Lower leg skin (tissue), 4 donors: ENCODE results near the gene DAD1. TPM values are rescaled to one million over a fixed set of nuclear protein-coding genes. Genes with fewer than 3 reads are reported as not detected.

Experiments
- DNase-seq, 2 donors: peaks; one replicate each; pipeline ENCODE4 v3.0.0-alpha.2; 2019; ENCODE audit warnings: low spot score in 2 of 2
- H3K4me3 ChIP-seq: fragments of 200-600 bp; sonication (generic); 2 replicates; pipeline ENCODE4 v1.5.1; 2017; ENCODE audit warnings: mild to moderate bottlenecking, low read depth; ENCODE audit not compliant: poor library complexity, severe bottlenecking
- CTCF ChIP-seq, 3 donors: fragments of 450-650 bp; IDR thresholded peaks; one replicate each; pipeline ENCODE4 v1.5.1; 2016; ENCODE audit warnings: antibody characterized with exemption in 3 of 3, mild to moderate bottlenecking in 3 of 3, moderate library complexity in 2 of 3
- POLR2A ChIP-seq, 2 donors: fragments of 450-650 bp; IDR thresholded peaks; one replicate each; pipeline ENCODE4 v1.6.1; 2016 to 2017; ENCODE audit warnings: antibody characterized with exemption in 2 of 2, mild to moderate bottlenecking in 1 of 2, moderate library complexity in 1 of 2
- WGBS, 2 donors: methylation state at CpG; one replicate each; pipeline ENCODE4 v1.1.5; 2018; 5-methylcytosine and 5-hydroxymethylcytosine counted together
- intact Hi-C: fragments of 100-400 bp; cut with DNase I; formaldehyde crosslinking; loops from one replicate; pipeline ENCODE4 v1.15.0; 2023; ENCODE audit warnings: low total_unique reads
- total RNA-seq, 4 donors: library from RNA; depleted of rRNA; stranded (reverse); fragments of >200 nt; gene quantifications; one replicate each; pipeline ENCODE4 v1.1.0, GENCODE V29; 2016

DAD1 gene
- total RNA-seq, 4 donors from 2014 or later: 103 to 131 (median 124) TPM

- 90 to 94% methylated on average over 8 of the region's 8 CpGs for WGBS, 2 donors
Measured at GRCh38 chr14:22533739-22534359, 55.2 kb downstream of the DAD1 start.

DNA sequence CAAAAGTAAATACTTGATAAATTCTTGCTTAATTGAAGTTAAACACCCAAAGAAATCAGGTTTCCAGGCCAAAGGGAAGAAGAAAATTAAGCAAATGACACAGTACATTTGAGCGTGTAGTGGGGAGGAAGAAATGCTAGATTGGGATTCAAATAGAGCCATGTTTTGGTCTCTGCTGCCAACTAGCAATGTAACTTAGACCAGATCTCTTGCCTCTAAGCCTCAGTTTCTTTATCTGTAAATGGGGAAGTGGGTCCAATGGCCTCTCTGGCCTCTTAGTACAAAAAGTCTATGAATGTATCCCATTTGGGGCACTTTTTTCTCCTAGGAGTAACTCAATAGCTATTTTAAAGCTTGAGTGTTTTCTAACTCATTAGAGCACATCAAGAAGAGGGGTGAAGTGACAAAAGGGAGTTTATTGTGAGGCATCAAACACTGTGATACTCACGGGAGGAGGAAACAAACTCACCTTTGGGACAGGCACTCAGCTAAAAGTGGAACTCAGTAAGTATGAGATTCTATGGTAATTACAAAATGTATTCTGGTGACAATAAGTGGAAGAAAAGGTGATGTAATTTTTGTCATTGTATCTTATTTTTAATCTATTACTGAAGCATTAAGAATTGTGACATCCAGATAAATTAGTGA is 55.8 kb downstream of the DAD1 start:
- WGBS, 2 donors: 88 to 91% methylated on average over 2 of the region's 2 CpGs
- TF ChIP-seq CTCF (IDR thresholded peaks at IDR 0.05) (no peak), POLR2A (IDR thresholded peaks at IDR 0.05) (no peak)
- DNase-seq: no peak
- intact Hi-C loops: no loop called here
- H3K4me3 ChIP-seq: no peak overlapping the region

More at GRCh38 chr14:22533739-22534359, 55.2 kb downstream of the DAD1 start:
- TF ChIP-seq CTCF (IDR thresholded peaks at IDR 0.05): no peak
- TF ChIP-seq POLR2A (IDR thresholded peaks at IDR 0.05): no peak
- intact Hi-C loops: no loop called here
- no peak overlapping the region for H3K4me3 ChIP-seq
- DNase-seq: no peak

DNA sequence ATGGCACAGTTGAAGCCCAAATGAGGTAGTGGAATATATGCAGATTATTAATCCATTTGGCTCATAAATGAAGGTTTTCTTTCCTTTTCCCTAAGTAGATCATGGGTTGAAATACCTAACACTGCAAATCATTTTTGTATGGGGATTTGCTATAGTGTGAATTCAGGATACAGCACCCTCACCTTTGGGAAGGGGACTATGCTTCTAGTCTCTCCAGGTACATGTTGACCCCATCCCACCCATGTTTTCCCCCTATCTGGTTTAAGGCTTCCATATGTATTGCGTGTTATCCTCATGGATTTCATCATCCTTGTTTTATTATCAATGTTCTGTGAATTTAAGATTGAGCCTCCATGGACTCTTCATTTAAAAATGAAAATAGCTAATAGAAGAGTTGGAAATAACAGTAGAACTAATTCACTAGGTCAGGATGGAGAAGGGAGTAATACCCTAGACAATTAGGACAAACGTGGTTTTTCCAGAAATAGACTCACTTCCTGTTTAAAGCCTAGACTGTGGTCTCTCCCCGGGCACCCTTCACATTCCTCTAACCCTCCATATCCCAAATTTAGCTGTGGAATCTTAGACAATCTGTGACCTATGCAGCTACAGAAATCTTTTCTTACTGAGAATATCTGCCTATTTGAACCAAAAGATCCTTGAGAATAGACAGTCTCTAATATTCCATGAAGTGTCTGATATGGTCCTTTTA is 56.5 kb downstream of the DAD1 start:
- 54 to 60% methylated on average over 3 of the region's 3 CpGs for WGBS, 2 donors

DNA sequence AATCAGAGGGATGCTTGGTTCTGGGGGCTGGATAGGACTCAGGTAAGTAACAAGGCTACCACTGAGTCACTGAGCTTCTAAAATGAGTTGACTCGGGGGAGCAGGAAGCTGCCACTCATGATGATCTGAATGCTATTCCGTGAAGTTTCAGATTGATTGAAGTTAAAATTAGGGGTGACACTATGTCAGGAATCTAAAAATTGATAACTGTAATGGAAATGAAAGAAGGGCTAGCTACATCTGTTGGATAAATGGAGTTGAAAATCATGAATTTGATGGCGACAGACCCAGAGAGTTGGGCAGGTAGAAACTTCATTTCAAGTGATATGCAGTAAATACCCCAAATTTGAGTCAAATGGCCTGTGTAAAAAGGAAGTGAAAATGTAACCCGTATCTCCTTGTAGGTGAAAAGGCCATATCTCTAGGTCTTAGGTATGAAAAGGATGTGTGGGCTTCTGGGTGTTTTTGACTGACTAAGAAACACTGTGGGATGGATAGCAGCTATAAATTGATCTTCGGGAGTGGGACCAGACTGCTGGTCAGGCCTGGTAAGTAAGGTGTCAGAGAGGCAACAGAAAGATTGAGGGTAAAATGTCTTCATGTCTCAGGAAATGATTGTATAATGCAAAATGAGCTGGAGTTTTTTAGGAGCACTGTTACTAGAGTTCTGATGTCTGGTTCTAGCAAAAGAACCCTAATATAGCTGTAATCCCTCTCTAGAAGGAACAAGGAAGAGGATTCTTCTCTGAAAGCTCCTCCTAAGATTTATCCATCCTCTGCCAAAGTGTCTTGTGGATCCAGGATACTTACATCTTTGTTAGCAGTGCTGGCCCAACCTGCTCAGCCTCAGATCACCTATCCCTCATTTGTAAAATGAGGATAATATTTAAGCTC is 57.3 kb downstream of the DAD1 start:
- H3K4me3 ChIP-seq: no peak overlapping the region
- WGBS, 2 donors: 95% methylated on average over 5 of the region's 5 CpGs
- intact Hi-C loops: no loop called here
- TF ChIP-seq POLR2A (IDR thresholded peaks at IDR 0.05): no peak
- TF ChIP-seq CTCF (IDR thresholded peaks at IDR 0.05): no peak
- no peak for DNase-seq

More for the DNA sequence above, 56.5 kb downstream of the DAD1 start:
- intact Hi-C loops: no loop called here
- no peak overlapping the region for H3K4me3 ChIP-seq
- DNase-seq: no peak
- TF ChIP-seq CTCF (IDR thresholded peaks at IDR 0.05) (no peak), POLR2A (IDR thresholded peaks at IDR 0.05) (no peak)

DNA sequence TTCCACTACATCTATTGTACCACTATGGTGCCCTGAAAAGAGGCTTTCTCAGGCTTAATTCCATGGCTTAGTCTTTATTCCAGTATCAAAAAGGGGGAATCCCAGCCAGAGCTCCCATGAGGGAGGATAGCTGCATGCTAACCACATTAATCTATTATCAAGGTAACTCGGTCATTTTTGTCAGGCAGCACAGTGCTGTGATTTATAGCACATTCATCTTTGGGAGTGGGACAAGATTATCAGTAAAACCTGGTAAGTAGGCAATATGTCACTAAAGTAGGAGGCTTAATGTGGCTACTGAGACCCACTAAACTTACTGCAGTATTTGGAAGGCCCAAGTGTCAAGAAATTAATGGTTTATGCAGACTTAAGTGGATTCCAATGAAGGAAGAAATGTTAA is 58.9 kb downstream of the DAD1 start:
- no peak for TF ChIP-seq POLR2A (IDR thresholded peaks at IDR 0.05)
- TF ChIP-seq CTCF (IDR thresholded peaks at IDR 0.05): no peak
- intact Hi-C loops: no loop called here
- 68 to 76% methylated on average over 1 of the region's 1 CpG for WGBS, 2 donors
- no peak for DNase-seq
- no peak overlapping the region for H3K4me3 ChIP-seq
